HuH-7.5 (cell line): ENCODE data around the gene NCBP1.

Experiments
- DNase-seq: peaks from one replicate; pipeline ENCODE4 v3.0.0; 2011; ENCODE audit warnings: low spot score

NCBP1 gene

GRCh38 chr9:97623946-97624345 is 9.7 kb upstream of the NCBP1 start:
- no peak for DNase-seq

- DNase-seq = no peak
These were observed 8.0 kb upstream of the NCBP1 start for GRCh38 chr9:97625620-97626019.

GRCh38 chr9:97627624-97628023 is 6.0 kb upstream of the NCBP1 start:
- DNase-seq = no peak

- DNase-seq = no peak
These were observed 5.0 kb upstream of the NCBP1 start for GRCh38 chr9:97628668-97629067.

GRCh38 chr9:97629156-97629555 is 4.5 kb upstream of the NCBP1 start:
- no peak for DNase-seq

GRCh38 chr9:97630591-97630990 is 3.0 kb upstream of the NCBP1 start:
- no peak for DNase-seq

GRCh38 chr9:97632248-97632984 is 1.2 kb upstream of the NCBP1 start:
- DNase-seq = no peak

GRCh38 chr9:97633859-97634490 is 354 bp downstream of the NCBP1 start:
- DNase-seq = no peak

GRCh38 chr9:97635026-97635425 is 1.4 kb downstream of the NCBP1 start:
- no peak for DNase-seq

- no peak for DNase-seq
These were observed 3.3 kb downstream of the NCBP1 start for GRCh38 chr9:97636903-97637302.

- no peak for DNase-seq
These were observed 5.0 kb downstream of the NCBP1 start for GRCh38 chr9:97638666-97639065.

GRCh38 chr9:97640325-97640724 is 6.7 kb downstream of the NCBP1 start:
- DNase-seq = no peak

GRCh38 chr9:97645720-97646119 is 12.1 kb downstream of the NCBP1 start:
- no peak for DNase-seq

- no peak for DNase-seq
These were observed 14.4 kb downstream of the NCBP1 start for GRCh38 chr9:97647996-97648395.

- no peak for DNase-seq
These were observed 18.0 kb downstream of the NCBP1 start for GRCh38 chr9:97651646-97652045.

- no peak for DNase-seq
These were observed 25.1 kb downstream of the NCBP1 start for GRCh38 chr9:97658707-97659106.

GRCh38 chr9:97659771-97660170 is 26.1 kb downstream of the NCBP1 start:
- no peak for DNase-seq

- DNase-seq = no peak
These were observed 26.7 kb downstream of the NCBP1 start for GRCh38 chr9:97660340-97660739.

GRCh38 chr9:97660847-97661246 is 27.2 kb downstream of the NCBP1 start:
- DNase-seq = no peak

- DNase-seq = no peak
These were observed 32.1 kb downstream of the NCBP1 start for GRCh38 chr9:97665742-97666141.

- DNase-seq = no peak
These were observed 33.5 kb downstream of the NCBP1 start for GRCh38 chr9:97666907-97667686.

GRCh38 chr9:97668485-97668884 is 34.9 kb downstream of the NCBP1 start:
- DNase-seq = no peak

- DNase-seq = no peak
These were observed 37.0 kb downstream of the NCBP1 start for GRCh38 chr9:97670586-97670985.
